CD4-positive, alpha-beta T cell treated with Interleukin-21 for 1 hour (primary cell): ENCODE measurements around the gene CPNE4.

Experiments
- DNase-seq: peaks from one replicate; pipeline ENCODE4 v3.0.0-alpha.2; 2020

The CPNE4 gene

DNA sequence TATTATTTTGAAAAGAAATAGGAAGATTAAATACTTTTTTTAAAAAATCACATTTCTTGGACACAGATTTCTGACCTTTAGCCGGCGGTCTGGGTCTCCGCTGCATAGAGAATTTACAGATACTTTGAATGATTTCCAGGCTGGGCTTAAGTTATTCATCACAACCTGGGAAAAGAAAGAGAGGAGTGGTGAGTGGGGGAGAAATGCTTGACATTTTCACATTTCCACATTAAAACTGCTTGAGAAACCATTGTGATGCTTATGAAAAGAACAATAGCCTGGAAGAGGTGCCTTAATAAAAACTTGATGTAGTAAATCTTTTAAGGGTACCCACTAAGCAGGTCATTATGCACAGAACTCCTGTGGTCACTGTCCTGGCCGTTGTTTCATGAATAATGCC, 365.2 kb downstream of the CPNE4 start:
- DNase-seq, result no peak

DNA sequence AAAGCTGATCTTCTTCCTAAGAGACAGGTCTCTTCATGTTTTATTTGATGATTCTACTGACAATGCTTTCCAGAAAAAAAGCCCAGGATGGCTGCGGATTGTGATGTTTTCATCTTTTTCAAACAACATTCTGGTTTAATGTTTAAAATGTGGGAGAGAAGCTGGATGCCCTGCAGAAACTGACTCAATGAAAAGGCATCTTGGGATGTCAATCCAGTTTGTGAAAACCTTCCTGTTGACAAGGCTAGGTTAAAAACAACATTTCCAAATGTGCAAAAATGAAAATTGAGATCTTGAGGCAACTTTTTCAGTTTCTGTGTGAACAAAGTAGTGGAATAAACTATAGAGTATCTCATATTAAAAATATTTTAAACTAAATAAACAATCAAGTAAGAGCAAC, 376.0 kb downstream of the CPNE4 start:
- DNase-seq, result no peak

DNA sequence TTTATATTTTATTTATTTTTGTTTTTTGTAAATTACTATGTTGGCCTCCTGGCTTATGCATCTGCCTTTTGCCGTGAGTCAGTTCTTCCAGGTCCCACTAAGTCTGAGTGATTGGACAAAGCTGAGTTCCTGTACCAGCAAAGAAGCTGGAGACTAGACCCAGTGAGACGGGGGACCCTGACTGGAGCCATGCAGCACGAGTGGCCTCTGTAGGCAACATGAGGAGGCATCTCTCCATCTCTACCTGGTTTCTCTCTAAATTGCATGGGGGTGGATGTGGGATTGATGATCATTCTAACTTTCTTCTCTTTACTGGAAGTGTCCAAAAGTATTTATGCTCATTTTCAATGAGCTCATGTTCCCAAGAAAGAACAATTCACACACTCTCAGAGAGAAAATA, 376.7 kb downstream of the CPNE4 start:
- DNase-seq, result no peak

DNA sequence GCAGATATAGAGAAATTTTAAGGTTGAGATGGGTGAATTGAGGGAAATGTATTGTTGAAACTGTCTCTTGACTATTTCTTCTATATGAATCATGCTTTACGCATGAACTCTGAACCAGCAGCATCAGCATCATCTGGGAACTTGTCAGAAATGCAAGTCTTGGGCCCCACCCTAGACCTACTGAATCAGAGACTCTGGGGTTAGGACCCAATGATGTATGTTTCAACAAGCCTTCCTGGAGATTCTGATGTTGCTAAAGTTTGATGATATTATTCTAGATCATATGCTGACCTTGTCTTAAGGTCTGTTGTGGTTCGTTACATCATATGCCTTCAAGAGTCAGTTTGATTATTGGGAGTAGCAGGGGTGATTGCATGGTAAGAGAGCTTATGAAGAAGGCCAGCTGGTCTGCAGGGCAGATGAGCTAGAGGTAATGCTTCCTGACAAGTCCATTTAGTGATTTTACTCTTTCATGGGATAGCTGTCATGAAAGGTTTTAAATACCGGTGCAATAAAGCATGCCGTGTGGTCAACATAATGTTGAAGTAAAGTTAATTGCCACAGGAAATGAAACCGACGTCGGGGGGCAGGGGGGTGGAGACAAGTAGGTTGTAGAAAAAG, 379.6 kb downstream of the CPNE4 start:
- no peak for DNase-seq

DNA sequence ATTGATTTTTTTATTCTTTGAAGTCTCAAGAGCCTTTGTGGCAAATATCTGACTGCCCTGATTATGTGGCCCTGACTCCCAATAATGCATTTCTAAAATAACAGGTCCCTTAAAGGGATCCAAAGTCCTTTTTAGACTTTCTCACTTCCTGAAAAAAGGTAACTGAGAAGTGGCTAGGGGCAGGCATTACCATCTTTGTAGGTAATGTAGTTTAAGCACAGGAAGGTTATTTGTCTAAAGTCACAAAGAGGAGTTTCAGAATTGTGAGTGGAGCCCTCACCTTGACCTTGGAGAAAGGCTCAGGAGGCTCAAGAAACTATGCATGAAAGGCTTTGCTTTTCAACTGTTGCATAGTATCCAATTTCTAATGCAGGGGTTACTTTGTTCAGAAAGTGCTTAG, 389.2 kb downstream of the CPNE4 start:
- DNase-seq, result no peak

DNA sequence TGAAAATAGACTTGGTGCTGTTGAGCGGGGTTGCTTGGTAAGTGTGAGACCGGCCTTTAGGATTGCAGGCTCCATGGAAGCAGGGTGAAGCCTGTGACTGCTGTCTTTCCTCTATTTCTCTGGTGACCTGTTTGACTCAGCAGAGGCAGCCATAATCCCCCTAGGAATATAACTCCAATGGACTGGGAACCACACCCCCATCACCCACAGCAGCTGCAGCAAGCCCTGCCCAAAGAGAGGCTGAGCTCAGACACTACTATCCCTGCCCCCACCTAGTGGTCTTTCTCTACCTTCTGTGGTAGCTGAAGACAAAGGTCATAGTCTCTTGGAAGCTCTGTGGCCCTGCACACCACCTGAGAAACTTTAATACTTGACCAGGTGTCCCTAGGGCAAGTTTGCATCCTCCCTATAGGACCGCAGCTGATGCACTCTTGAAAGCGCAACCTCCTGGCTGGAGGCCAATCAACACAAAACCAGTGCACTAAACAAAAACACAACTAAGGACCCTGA, 398.5 kb downstream of the CPNE4 start:
- DNase-seq, result no peak

DNA sequence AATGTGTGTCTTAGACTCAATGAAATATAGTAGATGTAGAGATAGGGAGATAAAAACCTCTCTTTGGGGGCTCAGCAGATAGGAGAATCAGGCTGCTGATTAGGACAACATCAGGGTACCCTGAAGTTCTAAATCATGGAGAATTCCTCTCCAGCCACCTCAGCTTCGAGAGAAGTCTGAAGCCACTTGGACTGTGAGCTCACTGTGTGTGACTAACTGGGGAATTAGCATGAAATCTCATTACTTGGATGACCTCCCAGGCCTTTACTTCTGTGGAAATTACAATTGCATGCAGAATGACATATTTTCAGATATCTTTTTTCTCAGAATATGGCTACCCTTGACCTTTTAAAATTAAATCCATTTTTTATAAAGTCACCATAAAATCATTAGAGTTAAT, 404.0 kb downstream of the CPNE4 start:
- DNase-seq, result no peak

DNA sequence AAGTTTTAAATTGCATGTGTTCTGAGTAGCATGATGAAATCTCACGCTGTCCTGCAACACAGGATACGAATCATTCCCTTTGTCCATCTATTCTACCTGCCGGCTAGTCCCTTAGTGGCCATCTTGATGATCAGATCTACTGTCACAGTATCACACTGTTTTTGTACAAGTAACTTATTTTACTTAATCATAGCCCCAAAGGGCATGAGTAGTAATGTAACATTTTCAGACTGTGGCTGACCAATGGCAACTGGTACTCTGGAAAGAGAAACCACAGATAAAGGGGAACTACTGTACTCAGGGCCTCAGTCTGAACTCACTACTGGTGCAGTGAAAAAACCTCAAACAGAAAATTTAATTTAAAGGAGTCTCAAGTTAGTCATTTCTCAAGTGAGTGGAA, 404.7 kb downstream of the CPNE4 start:
- DNase-seq, result no peak

DNA sequence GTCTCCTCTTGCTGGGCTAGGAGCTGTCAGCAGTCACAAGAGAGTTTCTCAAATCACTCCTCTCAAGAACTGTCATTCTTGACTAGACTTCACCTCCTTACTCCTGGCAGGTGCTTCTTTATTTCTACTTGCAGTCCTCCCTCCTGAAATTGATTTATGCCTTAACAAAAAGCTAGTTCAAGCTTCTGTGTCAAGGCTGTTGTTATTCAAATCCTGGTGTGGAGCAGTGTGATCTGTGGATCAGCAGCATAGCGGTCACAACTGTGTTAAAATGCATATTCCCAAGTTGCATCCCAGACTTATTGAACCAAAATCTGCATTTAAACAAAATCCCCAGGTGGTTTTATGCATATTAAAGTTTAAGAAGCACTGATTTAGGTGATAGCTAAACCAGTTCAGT, 411.4 kb downstream of the CPNE4 start:
- no peak for DNase-seq

DNA sequence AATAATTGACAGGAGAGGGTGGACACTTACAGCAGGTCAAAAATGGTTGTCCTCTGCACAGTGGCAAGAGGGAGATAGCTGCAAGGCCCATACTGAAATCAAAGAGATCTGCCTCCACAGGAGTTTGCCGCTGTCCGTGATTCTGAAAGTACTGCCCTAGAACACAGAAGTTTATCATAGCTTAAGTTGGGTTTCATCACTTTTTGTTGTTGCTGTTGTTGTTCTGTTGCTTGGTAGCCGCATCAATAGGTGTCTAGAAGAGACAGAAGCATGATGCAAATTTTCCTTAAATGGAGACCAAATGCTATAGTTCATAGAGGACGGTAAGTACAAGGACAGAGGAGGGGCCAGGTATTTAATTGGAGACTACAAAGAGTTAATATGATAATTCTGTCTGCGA, 412.1 kb downstream of the CPNE4 start:
- DNase-seq, result no peak

DNA sequence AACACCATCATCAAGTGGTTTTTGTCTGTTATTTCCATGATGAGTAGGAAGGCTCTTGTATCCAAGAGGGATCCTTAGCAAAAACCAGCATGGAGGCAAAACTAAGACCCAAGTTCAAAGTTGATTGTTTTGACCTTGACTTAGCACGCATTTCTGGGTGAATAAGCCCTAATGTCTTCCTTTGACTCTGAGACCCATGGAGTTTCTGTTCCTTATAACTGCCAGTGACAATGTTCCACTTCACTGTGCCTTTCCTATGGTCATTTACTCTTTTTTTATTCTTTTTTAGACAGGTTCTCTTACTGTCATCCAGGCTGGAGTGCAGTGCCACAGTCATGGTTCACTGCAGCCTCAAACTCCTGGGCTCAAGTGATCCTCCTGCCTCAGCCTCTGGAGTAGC, 413.8 kb downstream of the CPNE4 start:
- DNase-seq, result no peak

- DNase-seq, result no peak
Observed at GRCh38 chr3:131619821-131620220, 415.0 kb downstream of the CPNE4 start.

GRCh38 chr3:131616719-131617118, 418.1 kb downstream of the CPNE4 start:
- DNase-seq, result no peak

DNA sequence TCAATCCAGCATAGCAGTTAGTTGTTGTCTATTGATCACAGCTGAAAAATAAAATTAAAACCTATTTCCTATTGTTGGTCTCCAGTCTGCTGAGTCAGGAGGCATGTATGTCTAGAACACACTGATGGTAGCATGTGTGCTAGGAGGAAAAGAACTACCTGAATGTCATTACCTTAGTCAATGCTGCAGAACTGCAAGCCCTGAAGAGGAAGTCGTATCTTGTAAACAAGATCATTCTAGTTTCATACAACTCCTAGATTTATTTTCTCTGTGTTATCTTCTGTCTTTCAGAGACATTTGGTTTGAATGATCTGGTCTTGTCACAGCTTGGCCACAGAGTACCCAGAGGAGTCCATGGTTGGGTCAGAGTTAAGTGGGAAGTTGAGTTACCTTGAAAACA, 422.1 kb downstream of the CPNE4 start:
- no peak for DNase-seq

- no peak for DNase-seq
Observed at GRCh38 chr3:131610174-131610573, 424.6 kb downstream of the CPNE4 start.

- DNase-seq, result no peak
Observed at GRCh38 chr3:131608741-131609140, 426.1 kb downstream of the CPNE4 start.

GRCh38 chr3:131608296-131608695, 426.5 kb downstream of the CPNE4 start:
- no peak for DNase-seq

DNA sequence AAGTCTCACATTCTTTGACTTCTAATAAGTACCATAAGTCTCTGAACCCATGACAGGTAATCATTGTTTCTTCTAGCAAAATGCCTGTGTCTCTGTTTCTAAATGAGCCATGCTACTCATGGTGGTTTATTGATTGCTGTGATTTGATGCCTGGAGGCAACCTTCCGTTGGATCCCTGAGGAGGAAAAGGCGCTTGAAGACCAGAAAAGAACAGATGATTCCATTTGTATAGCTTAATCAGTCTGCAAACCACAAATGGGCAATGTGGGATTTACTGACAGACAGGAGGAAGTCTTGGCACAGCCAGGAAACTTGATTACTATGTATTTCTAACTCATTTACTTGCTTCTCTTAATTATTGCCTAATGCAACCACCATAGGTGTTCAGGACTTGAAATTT, 428.9 kb downstream of the CPNE4 start:
- no peak for DNase-seq

- no peak for DNase-seq
Observed at GRCh38 chr3:131602011-131602779, 432.6 kb downstream of the CPNE4 start.

DNA sequence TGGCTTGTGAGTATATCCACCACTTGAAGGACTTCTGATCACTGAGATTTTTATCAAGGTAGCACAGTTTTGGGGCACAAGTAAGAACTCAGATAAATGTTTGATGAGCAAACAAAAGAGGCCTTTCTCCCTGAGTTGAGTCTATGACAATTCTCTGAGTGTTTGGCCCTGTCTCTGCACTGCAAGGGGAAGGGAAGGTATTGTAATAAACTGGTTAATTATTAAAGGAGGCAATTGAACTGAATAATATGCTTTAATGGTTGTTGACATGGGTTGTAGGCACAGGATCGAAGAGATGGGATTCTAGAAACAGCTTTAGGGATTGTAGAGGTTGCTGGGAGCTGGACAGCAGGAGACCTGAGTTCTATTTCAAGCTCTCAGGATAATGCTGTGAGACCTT, 437.0 kb downstream of the CPNE4 start:
- DNase-seq, result no peak

GRCh38 chr3:131596884-131597283, 437.9 kb downstream of the CPNE4 start:
- no peak for DNase-seq

DNA sequence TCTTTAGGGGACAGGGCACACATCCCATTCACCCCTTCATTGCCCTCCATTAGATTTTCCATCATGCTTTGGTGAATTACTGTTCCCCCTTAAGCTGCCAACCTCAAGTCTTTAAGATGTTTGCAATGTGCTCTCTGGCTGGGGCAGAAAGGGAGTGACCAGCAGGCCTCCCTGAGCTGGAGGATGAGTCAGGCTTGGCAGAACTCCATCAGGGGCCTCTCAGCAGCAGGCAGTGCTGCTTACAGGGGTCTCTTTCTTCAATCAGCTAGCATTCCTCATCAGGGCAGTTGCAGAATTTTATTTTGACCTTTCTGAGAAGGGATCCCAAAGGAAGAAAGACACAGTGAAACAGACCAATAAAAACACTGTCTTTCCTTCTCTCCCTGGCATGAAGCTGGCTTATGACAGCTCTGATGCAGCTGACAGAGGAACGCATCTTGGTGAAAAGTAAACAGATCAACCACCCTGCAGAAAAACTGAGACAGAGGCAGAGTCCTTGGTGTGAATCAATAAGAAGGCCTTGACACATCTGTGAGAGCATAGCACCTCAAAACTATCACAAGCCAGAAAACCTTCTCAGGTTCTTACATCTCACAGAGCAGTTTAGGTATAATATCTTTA, 443.3 kb downstream of the CPNE4 start:
- no peak for DNase-seq

DNA sequence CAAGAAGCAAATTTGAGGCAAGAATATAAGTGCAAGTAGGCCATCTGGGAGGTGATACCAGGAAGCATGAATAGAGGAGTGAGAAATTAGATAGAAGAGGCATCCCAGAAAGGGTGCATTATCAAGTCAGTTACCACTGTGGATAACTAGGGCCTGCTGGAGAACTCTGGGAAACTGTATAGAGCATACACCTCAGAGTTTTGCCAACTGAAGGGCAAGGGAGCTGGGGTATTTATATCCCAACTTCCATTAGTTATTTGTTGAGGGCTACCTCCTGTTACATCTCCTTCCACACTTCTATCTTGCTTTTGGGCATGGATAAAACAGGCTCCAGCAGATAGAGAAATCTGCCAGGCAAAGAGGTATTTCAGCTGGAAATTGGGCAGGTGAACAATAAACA, 448.5 kb downstream of the CPNE4 start:
- no peak for DNase-seq

- DNase-seq, result no peak
Observed at GRCh38 chr3:131582438-131582837, 452.4 kb downstream of the CPNE4 start.
